Measurements from ENCODE around the gene MMP10.

MMP10 gene

DNA sequence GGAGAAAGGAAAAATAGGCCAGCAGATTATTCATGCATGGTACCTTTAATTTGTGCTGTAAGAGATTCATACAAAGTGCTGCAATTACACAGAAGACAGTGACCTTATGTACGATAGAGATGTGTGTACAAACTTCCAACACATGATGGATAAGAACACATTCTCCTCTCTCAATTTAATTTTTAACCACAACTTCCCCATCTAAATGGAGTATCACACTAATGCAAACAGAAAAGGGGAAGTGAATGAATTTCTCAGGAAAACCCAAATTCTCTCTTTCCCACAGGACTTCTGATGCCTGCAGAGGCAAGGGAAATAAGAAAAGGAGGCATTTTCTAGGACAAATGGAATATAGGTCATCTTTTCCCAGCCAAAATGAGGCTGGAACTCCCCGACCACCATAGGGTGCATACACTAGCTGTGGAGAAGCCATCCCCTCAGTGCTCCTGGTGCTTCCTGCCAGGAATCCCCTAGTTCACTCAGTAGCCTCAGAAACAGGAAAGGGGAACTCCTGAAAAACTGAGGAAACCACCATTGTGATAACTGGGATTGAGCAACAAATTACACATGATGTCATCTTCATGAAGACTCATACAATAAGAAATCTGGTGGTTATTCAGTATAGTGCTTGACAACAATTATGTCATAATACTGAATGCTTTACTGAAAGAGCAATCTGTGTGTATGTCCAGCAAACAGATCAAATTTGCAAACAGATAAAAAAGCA, 22.4 kb downstream of the MMP10 start:
- Histone ChIP-seq H3K79me2 (ENCODE audit: control insufficient read depth, low read length) (no peaks in the 10 kb centered on the region), H4K20me1 (ENCODE audit: control insufficient read depth, insufficient read depth, low read depth, low read length) (no peaks in the 10 kb centered on the region), H3K4me1 (ENCODE audit: control insufficient read depth, low read length) (peaks cover 5% of the 10 kb centered on the region; the same call in 1 of the 2 replicates), H3K36me3 (ENCODE audit: control insufficient read depth, low read length) (no peaks in the 10 kb centered on the region), H3K27me3 (ENCODE audit: control insufficient read depth, low read length) (peaks cover 6% of the 10 kb centered on the region; the same call in 1 of the 2 replicates), H3F3A (ENCODE audit: control insufficient read depth, insufficient read depth) (no peaks in the 10 kb centered on the region), H3K27ac (ENCODE audit: low read depth, low read length) (no peak overlapping the region), H3K9me2 (replicated peaks; ENCODE audit: control insufficient read depth, low read length) (no peaks in the 10 kb centered on the region), H3K4me2 (ENCODE audit: low read length) (no peak overlapping the region), H3K4me3 (ENCODE audit: low read length) (no peak overlapping the region), H3K9me3 (ENCODE audit: control insufficient read depth, insufficient read depth, low read length) (no peaks in the 10 kb centered on the region)
- no peak for TF ChIP-seq EZH2phosphoT487 (IDR thresholded peaks at IDR 0.05; ENCODE audit: borderline replicate concordance, low read length)
- TF ChIP-seq, protein P1, sequence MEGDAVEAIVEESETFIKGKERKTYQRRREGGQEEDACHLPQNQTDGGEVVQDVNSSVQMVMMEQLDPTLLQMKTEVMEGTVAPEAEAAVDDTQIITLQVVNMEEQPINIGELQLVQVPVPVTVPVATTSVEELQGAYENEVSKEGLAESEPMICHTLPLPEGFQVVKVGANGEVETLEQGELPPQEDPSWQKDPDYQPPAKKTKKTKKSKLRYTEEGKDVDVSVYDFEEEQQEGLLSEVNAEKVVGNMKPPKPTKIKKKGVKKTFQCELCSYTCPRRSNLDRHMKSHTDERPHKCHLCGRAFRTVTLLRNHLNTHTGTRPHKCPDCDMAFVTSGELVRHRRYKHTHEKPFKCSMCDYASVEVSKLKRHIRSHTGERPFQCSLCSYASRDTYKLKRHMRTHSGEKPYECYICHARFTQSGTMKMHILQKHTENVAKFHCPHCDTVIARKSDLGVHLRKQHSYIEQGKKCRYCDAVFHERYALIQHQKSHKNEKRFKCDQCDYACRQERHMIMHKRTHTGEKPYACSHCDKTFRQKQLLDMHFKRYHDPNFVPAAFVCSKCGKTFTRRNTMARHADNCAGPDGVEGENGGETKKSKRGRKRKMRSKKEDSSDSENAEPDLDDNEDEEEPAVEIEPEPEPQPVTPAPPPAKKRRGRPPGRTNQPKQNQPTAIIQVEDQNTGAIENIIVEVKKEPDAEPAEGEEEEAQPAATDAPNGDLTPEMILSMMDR (IDR thresholded peaks at IDR 0.05; ENCODE audit: low read depth, low read length, poor library complexity, severe bottlenecking): no peak

DNA sequence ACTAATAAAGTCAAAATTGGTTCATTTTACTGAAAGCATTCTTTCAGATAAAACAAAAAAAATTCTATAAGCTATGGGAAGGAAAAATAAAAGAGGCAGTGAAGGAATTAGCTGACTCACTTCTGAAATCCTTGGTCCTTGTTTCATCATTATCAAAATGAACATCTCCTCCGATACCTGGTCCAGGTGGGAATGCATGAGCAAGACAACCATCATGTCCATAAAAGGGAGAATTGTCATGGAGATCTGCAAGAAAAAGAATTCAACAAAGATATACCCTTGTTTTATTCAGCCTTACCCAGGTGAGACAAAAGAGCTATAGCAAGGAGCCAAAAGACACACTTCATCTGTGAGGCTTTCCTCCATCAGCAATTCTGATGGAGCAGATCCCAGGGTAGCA, 27.2 kb downstream of the MMP10 start:
- H3K9me3 ChIP-seq (ENCODE audit: control insufficient read depth, insufficient read depth, low read length): no peaks in the 10 kb centered on the region
- H3K4me2 ChIP-seq (ENCODE audit: low read length): no peak overlapping the region
- no peaks in the 10 kb centered on the region for H3K9me2 ChIP-seq (replicated peaks; ENCODE audit: control insufficient read depth, low read length)
- peaks cover 10% of the 10 kb centered on the region; the same call in 1 of the 2 replicates for H3K27me3 ChIP-seq (ENCODE audit: control insufficient read depth, low read length)
- no peaks in the 10 kb centered on the region for H3K79me2 ChIP-seq (ENCODE audit: control insufficient read depth, low read length)
- peaks cover 5% of the 10 kb centered on the region; the same call in 1 of the 2 replicates for H3K4me1 ChIP-seq (ENCODE audit: control insufficient read depth, low read length)
- H4K20me1 ChIP-seq (ENCODE audit: control insufficient read depth, insufficient read depth, low read depth, low read length): no peaks in the 10 kb centered on the region
- no peaks in the 10 kb centered on the region for H3K36me3 ChIP-seq (ENCODE audit: control insufficient read depth, low read length)
- no peak overlapping the region for H3K27ac ChIP-seq (ENCODE audit: low read depth, low read length)
- no peaks in the 10 kb centered on the region for H3F3A ChIP-seq (ENCODE audit: control insufficient read depth, insufficient read depth)
- no peak for TF ChIP-seq EZH2phosphoT487 (IDR thresholded peaks at IDR 0.05; ENCODE audit: borderline replicate concordance, low read length)
- TF ChIP-seq, protein P1 (IDR thresholded peaks at IDR 0.05; ENCODE audit: low read depth, low read length, poor library complexity, severe bottlenecking): no peak
- H3K4me3 ChIP-seq (ENCODE audit: low read length): no peak overlapping the region

DNA sequence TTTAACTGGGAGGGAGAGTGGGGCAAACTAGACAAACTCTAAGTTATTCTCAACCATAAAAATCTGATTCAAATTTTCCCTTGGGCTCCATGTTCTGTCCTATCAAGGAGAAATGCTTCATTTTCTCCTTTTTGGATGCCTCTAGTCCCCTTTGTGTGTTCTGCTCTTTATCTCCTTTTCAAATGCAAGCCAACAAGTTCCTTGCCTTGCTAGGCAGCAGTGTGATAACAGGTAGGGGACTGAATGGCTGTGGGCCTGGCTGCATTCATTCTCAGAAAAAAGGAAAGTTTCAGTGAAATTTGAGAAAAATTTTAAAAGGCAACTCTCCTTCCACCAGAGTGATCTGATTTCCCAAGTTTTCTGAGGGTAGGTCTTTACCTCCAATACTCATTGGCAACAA, 28.8 kb downstream of the MMP10 start:
- H3K9me2 ChIP-seq (replicated peaks; ENCODE audit: control insufficient read depth, low read length): no peaks in the 10 kb centered on the region
- no peak overlapping the region for H3K27ac ChIP-seq (ENCODE audit: low read depth, low read length)
- H3K4me3 ChIP-seq (ENCODE audit: low read length): no peak overlapping the region
- H3K4me2 ChIP-seq (ENCODE audit: low read length): no peak overlapping the region
- H3F3A ChIP-seq (ENCODE audit: control insufficient read depth, insufficient read depth): no peaks in the 10 kb centered on the region
- no peaks in the 10 kb centered on the region for H3K79me2 ChIP-seq (ENCODE audit: control insufficient read depth, low read length)
- 0 out of 2 replicates have a peak, but pooled peaks cover 8% of the 10 kb centered on the region for H3K27me3 ChIP-seq (ENCODE audit: control insufficient read depth, low read length)
- TF ChIP-seq, protein P1 (IDR thresholded peaks at IDR 0.05; ENCODE audit: low read depth, low read length, poor library complexity, severe bottlenecking): no peak
- no peak for TF ChIP-seq EZH2phosphoT487 (IDR thresholded peaks at IDR 0.05; ENCODE audit: borderline replicate concordance, low read length)
- H3K9me3 ChIP-seq (ENCODE audit: control insufficient read depth, insufficient read depth, low read length): no peaks in the 10 kb centered on the region
- no peaks in the 10 kb centered on the region for H3K4me1 ChIP-seq (ENCODE audit: control insufficient read depth, low read length)
- H3K36me3 ChIP-seq (ENCODE audit: control insufficient read depth, low read length): no peaks in the 10 kb centered on the region
- H4K20me1 ChIP-seq (ENCODE audit: control insufficient read depth, insufficient read depth, low read depth, low read length): no peaks in the 10 kb centered on the region

Measured in DOHH2 (cell line).